Skeletal muscle tissue (tissue), 4 donors: Measurements from ENCODE around the gene ARMC9. TPM values are rescaled to one million over a fixed set of nuclear protein-coding genes. Genes with fewer than 3 reads are reported as not detected.
"Not testable (repeated sequence)": the region's sequence is repeated elsewhere in the genome, so short reads cannot be mapped to it uniquely, and the experiment has no call there.

Experiments used
- H3K27ac ChIP-seq: one replicate; pipeline ENCODE4 v1.7.0; 2013; ENCODE audit warnings: mild to moderate bottlenecking, low read depth, low read length, inconsistent platforms
- H3K27me3 ChIP-seq, 3 donors: one replicate each; pipeline ENCODE4 v1.7.0; 2013; ENCODE audit warnings: low read length in 3 of 3; ENCODE audit not compliant: control insufficient read depth in 3 of 3, insufficient read depth in 3 of 3
- H3K36me3 ChIP-seq, 3 donors: one replicate each; pipeline ENCODE4 v1.7.0; 2013; ENCODE audit warnings: low read length in 3 of 3; ENCODE audit not compliant: control insufficient read depth in 3 of 3, insufficient read depth in 3 of 3
- H3K4me1 ChIP-seq, 3 donors: one replicate each; pipeline ENCODE4 v1.7.0; 2013; ENCODE audit warnings: low read length in 3 of 3, mild to moderate bottlenecking in 3 of 3; ENCODE audit not compliant: control insufficient read depth in 3 of 3, insufficient read depth in 3 of 3
- H3K4me3 ChIP-seq, 3 donors: one replicate each; pipeline ENCODE4 v1.7.0; 2013; ENCODE audit warnings: low read length in 3 of 3
- H3K9ac ChIP-seq, 3 donors: one replicate each; pipeline ENCODE4 v1.7.0; 2013; ENCODE audit warnings: low read length in 3 of 3, mild to moderate bottlenecking in 3 of 3, moderate library complexity in 2 of 3, low read depth in 1 of 3
- H3K9me3 ChIP-seq, 3 donors: one replicate each; pipeline ENCODE4 v1.7.0; 2013; ENCODE audit warnings: low read length in 3 of 3; ENCODE audit not compliant: control insufficient read depth in 3 of 3
- total RNA-seq: library from RNA; depleted of rRNA; stranded (reverse); fragments of >200 nt; gene quantifications from one replicate; pipeline ENCODE4 v1.2.3, GENCODE V29; 2014
- donor health status: Osteomylitis.

Gene ARMC9
- total RNA-seq, 1 donor from 2014 or later = 6.8 TPM

- H3K36me3 ChIP-seq, H3K9ac ChIP-seq, H3K27me3 ChIP-seq, H3K27ac ChIP-seq, H3K9me3 ChIP-seq, H3K4me1 ChIP-seq, H3K4me3 ChIP-seq: not testable (repeated sequence)
Measured at GRCh38 chr2:231253292-231253691, 54.9 kb downstream of the ARMC9 start.

GRCh38 chr2:231256494-231256893 is 58.1 kb downstream of the ARMC9 start:
- Histone ChIP-seq H3K9ac (no peak overlapping the region), H3K9me3 (no peaks in the 10 kb centered on the region), H3K36me3 (peaks cover 0 to 4% (median 2%) of the 10 kb centered on the region in 3 donors), H3K27me3 (no peaks in the 10 kb centered on the region), H3K4me3 (no peak overlapping the region), H3K27ac (no peak overlapping the region), H3K4me1 (no peaks in the 10 kb centered on the region)

GRCh38 chr2:231257763-231258162 is 59.3 kb downstream of the ARMC9 start:
- Histone ChIP-seq H3K9me3 (no peaks in the 10 kb centered on the region), H3K27ac (no peak overlapping the region), H3K27me3 (no peaks in the 10 kb centered on the region), H3K4me1 (no peaks in the 10 kb centered on the region), H3K9ac (no peak overlapping the region), H3K36me3 (peaks cover 0 to 4% (median 3%) of the 10 kb centered on the region in 3 donors), H3K4me3 (no peak overlapping the region)

- no peaks in the 10 kb centered on the region for H3K4me1 ChIP-seq
- H3K27ac ChIP-seq = no peak overlapping the region
- no peak overlapping the region for H3K9ac ChIP-seq
- no peaks in the 10 kb centered on the region for H3K27me3 ChIP-seq
- no peaks in the 10 kb centered on the region for H3K9me3 ChIP-seq
- peaks cover 0 to 4% (median 3%) of the 10 kb centered on the region in 3 donors for H3K36me3 ChIP-seq
- H3K4me3 ChIP-seq = no peak overlapping the region
Measured at GRCh38 chr2:231258701-231259100, 60.3 kb downstream of the ARMC9 start.

- Histone ChIP-seq H3K27me3 (no peaks in the 10 kb centered on the region), H3K36me3 (peaks cover 0 to 4% (median 3%) of the 10 kb centered on the region in 3 donors), H3K27ac (no peak overlapping the region), H3K4me3 (no peak overlapping the region), H3K4me1 (no peaks in the 10 kb centered on the region), H3K9ac (no peak overlapping the region), H3K9me3 (no peaks in the 10 kb centered on the region)
Measured at GRCh38 chr2:231259104-231259503, 60.7 kb downstream of the ARMC9 start.

- Histone ChIP-seq H3K4me3 (no peak overlapping the region), H3K36me3 (peaks cover 0 to 4% (median 3%) of the 10 kb centered on the region in 3 donors), H3K9ac (no peak overlapping the region), H3K4me1 (no peaks in the 10 kb centered on the region), H3K27me3 (no peaks in the 10 kb centered on the region), H3K9me3 (no peaks in the 10 kb centered on the region), H3K27ac (no peak overlapping the region)
Measured at GRCh38 chr2:231260442-231261208, 62.2 kb downstream of the ARMC9 start.

GRCh38 chr2:231263118-231263831 is 64.8 kb downstream of the ARMC9 start:
- no peak overlapping the region for H3K27ac ChIP-seq
- H3K4me1 ChIP-seq = no peaks in the 10 kb centered on the region
- H3K27me3 ChIP-seq = no peaks in the 10 kb centered on the region
- H3K36me3 ChIP-seq = peaks cover 0 to 2% (median 2%) of the 10 kb centered on the region in 3 donors
- no peak overlapping the region for H3K4me3 ChIP-seq
- H3K9ac ChIP-seq = no peak overlapping the region
- H3K9me3 ChIP-seq = no peaks in the 10 kb centered on the region

GRCh38 chr2:231270221-231271114 is 72.0 kb downstream of the ARMC9 start:
- Histone ChIP-seq H3K27me3 (no peaks in the 10 kb centered on the region), H3K4me1 (no peaks in the 10 kb centered on the region), H3K9ac (no peak overlapping the region), H3K4me3 (no peak overlapping the region), H3K27ac (no peak overlapping the region), H3K9me3 (no peaks in the 10 kb centered on the region), H3K36me3 (peaks cover 0 to 10% (median 5%) of the 10 kb centered on the region in 3 donors)

GRCh38 chr2:231272991-231273390 is 74.6 kb downstream of the ARMC9 start:
- Histone ChIP-seq H3K9me3 (no peaks in the 10 kb centered on the region), H3K9ac (no peak overlapping the region), H3K27me3 (no peaks in the 10 kb centered on the region), H3K27ac (no peak overlapping the region), H3K36me3 (peaks cover 0 to 10% (median 5%) of the 10 kb centered on the region in 3 donors), H3K4me3 (no peak overlapping the region), H3K4me1 (no peaks in the 10 kb centered on the region)
